HG03439 (cell line): Measurements from ENCODE around the gene CCDC149.

Experiments used
- ATAC-seq: cut with Tn5 transposase; IDR thresholded peaks from one replicate; pipeline ENCODE4 v1.9.1; 2021; ENCODE audit warnings: mild to moderate bottlenecking, moderate library complexity; ENCODE audit not compliant: unreplicated experiment

Gene CCDC149

DNA sequence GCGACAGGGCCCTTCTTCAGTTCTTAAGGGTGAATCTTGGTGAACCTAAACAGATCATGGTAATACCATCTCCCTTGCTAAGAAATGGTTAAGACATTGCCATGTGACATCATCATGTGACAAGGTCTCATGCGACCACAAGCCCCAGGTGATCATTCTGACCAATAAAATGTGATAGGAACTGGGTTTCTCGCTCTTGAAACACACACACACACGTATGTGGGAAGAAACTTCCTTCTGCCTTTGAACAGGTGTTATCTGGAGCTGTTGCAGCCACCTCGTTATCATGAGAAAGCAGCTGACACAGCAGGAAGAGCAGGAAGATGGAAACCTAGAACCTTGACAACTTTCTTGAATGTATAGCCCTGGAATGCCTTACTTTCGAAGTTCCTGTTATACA lies 107.3 kb downstream of the CCDC149 start:
- no peak for ATAC-seq

DNA sequence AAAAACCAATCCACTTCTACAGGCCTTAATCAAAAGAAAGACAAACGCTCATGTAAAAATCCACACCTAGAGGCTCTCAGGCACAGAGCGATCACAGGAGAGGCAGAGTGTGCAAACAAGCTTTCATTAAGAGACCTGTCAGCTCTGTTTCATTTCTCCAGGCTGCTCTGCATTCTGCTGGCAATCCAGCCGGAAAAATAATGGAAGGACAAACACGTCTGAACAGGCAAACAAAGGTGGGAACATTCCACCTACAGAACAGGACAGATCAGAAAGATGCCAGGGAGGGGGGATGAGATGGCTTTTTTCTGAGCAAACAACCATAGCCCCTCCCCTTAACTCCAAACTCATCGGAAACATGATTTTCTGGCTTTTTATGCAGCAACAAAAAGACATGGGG lies 107.8 kb downstream of the CCDC149 start:
- ATAC-seq: no peak

DNA sequence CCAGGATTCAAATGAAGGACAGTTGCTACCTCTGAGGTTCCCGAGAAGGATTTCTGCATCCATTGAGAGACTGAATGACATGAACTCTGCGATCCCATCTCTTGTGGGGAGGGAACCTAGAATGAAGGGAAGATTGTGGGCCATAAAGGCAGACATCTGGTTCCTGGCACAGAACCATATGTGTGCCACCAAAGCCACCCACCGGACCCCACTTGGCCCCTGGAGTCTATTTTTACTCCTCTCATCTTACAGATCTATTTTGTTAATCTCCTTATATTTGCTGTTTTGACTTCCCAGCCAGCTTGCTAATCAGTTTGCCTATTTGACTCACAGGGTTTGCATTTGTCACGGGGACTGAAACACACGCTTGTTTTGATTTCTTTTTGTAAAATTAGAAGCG lies 110.2 kb downstream of the CCDC149 start:
- no peak for ATAC-seq

DNA sequence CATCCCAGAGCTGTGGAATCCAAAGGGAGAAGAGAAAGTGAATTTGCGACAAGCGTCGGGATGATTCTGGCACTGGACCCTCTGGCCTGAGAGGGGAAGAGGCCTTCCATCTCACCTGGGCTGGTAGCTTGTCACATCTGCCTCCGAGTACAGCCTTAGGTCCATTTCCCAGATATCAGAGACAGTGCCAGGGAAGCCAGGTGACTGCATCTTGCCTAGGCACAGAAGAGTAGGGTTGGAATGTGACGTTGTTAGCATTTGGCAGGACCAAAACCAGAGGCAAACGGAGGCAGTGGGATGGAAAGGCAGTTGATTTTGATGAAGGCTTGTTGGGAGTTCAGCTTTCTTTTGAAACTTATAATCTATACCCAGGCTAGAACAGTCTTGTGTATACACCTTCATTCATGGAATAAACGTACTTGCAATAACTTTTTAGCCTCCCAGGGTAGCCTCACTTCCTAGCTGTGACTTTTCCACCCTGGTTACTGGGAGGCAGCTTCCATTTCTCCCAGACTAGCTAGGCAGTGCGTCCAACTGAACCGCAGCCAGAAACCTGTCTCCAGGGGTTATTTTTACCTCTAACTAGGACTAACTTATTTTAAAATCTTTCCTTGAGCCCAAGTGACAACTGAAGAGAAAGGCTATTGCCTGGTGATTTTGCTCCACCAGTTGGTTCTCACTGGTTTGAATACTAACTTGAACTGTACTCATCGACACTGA lies 111.5 kb downstream of the CCDC149 start:
- no peak for ATAC-seq

DNA sequence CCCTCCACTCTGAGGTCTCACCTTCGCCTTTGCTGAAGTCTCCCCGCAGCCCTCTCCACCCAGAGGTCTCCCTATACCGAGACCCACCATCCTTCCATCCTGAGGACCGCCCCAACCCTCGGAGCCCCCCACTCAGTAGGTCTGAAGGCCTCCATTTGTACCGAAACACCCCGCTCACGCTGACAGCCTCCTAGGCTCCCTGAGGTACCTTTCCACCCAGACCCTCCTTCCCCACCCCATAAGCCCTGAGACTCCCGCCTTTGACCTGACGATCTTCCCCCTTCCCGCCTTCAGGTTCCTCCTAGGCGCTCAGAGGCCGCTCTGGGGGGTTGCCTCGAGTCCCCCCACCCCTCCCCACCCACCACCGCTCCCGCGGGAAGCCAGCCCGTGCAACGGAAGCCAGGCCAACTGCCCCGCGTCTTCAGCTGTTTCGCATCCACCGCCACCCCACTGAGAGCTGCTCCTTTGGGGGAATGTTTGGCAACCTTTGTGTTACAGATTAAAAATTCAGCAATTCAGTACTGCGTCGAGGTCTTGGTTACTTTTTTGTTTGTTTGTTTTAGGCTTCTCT lies 112.4 kb downstream of the CCDC149 start:
- no peak for ATAC-seq

DNA sequence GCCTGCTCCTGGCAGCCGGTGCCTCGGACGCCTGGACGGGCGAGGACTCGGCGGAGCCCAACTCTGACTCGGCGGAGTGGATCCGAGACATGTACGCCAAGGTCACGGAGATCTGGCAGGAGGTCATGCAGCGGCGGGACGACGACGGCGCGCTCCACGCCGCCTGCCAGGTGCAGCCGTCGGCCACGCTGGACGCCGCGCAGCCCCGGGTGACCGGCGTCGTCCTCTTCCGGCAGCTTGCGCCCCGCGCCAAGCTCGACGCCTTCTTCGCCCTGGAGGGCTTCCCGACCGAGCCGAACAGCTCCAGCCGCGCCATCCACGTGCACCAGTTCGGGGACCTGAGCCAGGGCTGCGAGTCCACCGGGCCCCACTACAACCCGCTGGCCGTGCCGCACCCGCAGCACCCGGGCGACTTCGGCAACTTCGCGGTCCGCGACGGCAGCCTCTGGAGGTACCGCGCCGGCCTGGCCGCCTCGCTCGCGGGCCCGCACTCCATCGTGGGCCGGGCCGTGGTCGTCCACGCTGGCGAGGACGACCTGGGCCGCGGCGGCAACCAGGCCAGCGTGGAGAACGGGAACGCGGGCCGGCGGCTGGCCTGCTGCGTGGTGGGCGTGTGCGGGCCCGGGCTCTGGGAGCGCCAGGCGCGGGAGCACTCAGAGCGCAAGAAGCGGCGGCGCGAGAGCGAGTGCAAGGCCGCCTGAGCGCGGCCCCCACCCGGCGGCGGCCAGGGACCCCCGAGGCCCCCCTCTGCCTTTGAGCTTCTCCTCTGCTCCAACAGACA lies 113.1 kb downstream of the CCDC149 start:
- no peak for ATAC-seq

DNA sequence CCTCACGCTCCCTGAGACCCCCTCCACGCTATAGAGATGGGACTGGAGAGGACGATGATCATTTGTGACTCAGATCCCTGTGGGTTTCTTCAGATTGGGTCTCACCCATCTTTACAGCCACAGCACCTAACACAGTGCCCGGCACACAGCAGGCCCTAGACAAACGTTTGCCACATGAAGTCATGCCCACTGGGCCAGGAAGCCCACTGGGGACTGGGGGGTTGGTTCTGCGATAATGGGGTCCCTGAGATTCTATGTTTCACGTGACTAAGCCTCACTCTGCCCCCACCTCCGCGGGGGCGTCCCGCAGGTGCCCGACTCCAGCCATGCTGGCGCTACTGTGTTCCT lies 113.7 kb downstream of the CCDC149 start:
- no peak for ATAC-seq

DNA sequence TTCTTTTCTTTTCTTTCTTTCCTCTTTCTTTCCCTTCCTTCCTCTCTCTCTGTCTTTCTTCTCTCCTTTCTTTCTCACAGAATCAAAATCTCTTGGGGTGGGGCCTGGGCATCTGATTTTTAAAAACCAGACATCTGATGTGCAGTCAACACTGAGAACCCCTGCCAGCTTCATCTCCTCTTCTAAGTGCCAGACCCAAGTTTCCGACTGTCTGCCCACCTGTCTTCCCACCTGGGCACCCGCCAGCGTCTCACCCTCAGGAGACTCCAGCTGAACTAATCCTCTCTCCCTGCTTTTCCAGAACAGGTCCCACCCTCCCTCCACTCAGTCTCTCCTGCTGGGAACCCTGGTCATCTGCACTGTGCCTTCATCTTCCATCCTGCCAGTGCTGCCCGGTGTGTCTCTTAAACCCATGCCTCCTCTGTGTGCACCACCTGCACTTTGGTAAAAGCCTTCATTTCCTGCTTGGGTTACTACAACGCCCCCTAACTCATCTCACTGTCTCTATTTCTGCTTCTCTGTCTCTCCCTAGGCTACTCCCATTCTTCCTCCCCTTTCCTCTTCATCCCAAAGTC lies 114.7 kb downstream of the CCDC149 start:
- no peak for ATAC-seq

DNA sequence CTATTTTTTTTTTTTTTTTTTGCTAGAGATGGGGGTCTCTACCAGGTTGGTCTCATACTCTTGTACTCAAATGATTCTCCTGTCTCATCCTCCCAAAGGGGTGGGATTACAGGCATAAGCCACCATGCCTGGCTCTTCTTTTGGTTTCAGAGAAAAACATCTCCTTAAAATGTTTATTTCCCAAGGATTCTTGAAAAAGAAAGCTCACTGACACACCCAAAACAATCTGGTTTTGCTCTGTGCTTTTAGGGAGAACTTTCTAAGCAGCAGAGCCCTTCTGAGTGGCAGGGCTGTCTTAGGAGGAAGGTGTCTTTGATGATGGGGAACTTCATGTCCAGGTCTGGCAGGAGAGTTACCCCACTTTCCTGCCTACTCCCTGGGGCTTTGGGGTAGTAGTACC lies 116.2 kb downstream of the CCDC149 start:
- ATAC-seq: no peak

DNA sequence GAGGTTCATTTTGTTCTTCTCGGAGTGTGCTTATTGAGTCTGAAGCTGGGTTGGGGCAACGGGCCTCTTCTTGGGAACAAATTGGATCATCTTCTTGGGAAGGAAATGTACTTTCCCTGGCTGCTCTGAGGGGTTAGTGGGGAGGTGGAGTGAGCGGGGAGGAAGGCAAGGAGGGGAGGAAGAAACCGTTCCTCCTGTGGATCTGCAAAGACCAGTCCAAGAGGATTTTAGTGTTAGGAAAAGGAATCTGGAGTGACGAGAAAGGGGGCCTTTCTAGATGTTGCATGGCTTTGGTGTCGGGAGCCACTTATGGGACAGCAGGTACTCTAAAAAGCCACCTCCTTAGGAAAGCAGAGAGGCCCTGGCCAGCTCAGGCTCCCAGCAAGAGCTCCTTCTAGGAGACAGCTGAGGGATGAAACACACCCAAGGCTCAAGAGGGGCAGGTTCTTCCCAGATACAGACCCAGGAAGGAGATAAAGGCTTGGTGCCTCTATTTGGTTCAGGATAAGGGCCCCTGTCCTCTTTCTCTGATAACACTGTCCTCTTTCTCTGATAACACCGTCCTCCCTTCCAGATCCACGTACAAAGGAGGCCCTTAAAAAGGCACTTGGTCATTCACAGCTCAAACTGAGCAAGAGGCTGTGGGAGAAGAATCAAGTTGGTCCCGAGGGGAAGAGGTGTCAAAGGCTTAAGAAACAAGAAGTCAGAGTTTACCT lies 117.0 kb downstream of the CCDC149 start:
- no peak for ATAC-seq

DNA sequence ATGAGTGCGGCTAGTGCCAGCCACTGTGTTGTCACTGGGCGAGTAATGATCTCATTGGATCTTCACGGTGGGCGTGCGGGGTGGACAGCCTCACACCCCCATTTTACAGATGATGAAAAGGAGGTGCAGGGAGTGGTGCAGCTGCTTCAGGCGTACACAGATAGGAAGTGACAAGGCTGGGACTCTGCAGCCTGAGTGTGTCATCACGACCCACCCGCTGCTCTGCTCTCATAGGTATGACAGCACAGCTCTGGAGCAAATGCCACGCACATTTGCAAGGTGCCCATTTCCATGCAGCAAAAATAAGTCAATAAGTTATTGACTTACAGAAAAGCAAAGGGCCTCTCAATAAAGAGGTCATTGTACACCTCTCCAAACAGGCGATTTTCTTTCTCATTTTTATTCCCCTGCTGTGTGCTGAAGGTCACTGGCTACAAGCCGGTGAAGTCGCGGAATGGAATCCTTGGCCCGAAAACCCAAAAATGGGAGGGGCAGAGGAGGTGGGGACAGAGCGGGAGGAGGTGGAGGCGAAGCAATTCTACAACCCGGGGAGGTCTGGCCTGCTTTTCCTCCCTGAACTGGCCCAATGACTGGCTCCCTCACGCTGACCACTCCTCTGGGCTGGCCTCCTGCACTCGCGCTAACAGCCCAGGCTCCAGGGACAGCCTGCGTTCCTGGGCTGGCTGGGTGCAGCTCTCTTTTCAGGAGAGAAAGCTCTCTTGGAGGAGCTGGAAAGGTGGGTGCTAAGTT lies 117.8 kb downstream of the CCDC149 start, which contains the start of gene SOD3:
Gene SOD3, plus strand, starts transcription at position 658 of the 750 bp plus-strand sequence. CDS start 3,949 bp downstream, outside the sequence.
- no peak for ATAC-seq

DNA sequence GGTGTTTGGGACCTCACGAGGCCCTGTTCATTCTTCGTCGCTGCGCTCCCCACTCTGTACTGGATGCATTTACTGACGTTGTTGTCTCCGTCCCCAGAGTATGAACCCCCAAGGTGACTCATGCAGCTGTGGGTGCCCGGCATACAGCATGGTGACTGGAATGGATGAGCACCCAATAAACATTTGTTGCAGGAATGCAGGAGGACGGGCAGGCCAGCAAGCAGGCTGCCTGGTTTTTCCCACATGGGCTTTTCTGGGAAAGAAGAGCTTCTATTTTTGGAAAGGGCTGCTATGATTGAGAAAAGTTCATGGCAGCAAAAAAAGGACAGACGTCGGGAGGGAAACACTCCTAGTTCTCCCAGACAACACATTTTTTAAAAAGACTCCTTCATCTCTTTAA lies 118.4 kb downstream of the CCDC149 start:
- ATAC-seq: no peak

DNA sequence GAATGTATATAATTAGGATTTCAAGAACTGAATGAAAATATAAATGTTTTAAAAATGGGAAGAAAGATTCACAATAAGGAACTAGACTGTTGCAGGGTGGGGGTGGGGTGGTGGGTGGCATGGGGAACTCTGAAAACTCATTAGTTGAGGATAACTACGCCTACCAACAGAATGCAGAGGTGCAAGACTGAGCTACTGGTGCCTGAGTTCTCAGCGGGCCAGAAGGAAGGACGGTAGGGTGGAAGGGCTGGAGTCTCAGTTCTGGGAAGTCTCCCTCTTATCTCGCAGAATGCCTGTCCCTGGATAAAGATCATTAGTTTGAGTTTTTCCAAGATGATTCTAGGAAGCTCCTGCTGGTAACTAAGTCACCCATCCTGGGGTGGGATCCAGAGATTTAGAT lies 118.8 kb downstream of the CCDC149 start:
- ATAC-seq: no peak

DNA sequence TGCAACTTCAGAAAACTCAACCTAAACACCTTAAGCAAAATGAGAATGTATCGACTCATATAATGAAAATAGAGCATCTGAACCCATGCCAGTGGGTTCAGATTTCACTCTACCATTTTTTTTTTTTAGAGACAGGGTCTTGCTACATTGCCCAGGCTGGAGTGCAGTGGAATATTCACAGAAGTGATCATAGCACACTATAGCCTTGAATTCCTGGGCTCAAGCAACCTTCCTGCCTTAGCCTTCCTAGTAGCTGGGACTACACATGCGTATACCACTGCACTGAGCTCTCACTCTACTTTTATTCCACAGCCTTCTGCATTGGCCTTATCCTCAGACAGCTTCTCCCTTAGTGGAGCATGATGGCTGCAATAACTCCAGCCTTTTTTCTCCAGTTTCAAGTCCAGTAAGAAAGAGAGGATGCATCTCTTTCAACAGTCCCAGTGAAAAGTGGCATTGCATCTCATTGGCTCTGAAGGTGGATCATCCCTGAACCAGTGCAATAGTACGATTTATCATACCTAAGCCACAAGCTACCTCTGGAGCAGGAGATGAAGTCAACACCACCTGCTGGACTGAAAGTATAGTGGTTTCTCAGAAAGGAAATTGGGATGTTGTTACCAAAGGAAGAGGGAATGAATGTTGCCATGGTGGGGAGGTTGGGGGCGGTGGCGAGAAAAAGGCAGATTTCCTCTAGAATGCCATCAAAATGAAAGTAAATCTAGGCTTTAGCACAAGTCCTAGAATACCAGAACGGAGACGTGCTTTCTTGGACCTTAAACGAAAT lies 119.4 kb downstream of the CCDC149 start:
- ATAC-seq: no peak

DNA sequence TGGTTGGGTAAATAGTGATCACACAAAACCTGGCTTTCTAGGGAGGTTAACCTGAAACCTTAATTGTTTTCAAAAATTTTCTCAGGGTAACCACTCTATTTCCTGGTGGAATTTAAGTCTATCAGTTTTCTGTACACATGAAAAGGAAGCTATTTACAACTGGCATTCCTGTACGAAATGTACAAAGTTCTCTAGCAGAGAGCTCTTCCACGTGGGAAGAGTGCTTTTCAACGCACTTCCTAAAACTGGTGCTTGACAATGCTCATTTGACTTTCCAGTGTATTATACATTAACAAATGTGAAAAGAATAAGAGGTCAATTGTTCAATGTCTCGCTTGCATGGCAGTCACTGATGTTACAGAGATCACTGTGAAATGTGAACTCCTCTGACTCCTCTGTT lies 120.3 kb downstream of the CCDC149 start:
- no peak for ATAC-seq

DNA sequence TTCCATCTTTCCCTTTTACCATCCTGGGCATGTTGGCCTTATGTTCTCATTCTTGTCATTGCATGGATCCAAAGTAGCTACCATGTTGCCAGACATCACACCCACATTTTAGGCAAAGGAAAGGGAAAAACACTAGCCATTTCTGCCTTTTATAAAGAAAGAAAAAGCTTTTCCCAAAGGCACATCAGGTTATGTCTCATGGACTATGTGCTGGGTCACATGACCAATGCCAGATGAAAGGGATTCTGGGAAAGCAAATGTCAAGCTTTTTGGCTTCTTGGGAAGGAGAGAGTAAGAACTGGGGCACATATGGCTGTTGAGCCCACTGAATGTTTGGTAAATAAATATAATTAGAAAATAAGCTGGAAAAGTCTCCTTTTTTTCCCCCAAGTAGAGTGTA lies 121.8 kb downstream of the CCDC149 start:
- ATAC-seq: no peak

DNA sequence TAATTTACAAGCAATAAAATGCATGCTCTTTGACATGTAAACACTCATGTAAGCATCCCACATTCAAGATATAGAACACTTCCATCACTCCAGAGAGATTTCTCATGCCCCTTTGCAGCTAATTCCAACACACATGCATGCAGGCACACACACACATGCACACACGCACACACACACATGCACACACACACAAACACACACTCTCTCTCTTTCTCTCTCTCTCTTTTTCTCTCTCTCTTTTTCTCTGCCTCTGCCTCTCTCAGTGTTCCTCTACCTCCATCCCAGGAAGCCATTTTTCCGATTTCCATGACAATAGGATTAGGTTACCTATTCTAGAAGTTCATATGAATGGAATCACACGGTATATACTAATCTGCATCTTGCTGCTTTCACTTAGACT lies 129.3 kb downstream of the CCDC149 start:
- ATAC-seq: no peak

DNA sequence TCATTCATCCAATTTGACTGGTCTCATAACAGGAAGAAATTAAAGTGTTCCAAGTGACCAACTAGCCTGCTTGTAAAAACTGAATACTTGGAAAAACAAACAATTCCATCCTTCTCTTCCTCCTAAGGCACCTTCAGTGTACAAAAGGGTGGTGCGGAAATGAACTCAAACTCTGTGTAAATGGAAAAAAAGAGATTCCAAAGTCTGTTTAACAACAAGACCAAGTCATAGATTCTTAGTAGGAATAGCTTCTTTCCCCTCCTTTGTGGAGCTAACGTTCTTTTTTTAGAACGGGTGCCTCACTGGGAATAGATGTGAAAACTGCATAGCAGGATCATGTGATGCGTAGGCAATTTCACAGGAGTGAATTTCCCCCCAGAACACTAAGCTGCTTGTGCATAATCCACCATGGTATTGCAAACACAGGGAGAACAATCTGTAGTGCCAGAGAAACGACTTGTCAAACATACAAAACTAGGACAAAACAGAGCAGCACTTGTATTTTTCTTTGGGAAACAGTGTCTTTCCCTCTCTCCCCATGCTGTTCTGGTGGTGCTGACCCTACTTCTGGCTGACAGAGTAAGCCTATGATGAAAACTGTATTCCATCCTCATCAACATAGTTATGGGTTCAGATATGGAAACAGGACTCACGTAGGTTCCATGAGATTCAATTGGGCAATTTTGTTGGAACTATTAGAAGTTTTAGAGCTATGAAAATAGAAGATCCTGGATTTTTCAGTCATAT lies 130.7 kb downstream of the CCDC149 start:
- ATAC-seq: no peak

DNA sequence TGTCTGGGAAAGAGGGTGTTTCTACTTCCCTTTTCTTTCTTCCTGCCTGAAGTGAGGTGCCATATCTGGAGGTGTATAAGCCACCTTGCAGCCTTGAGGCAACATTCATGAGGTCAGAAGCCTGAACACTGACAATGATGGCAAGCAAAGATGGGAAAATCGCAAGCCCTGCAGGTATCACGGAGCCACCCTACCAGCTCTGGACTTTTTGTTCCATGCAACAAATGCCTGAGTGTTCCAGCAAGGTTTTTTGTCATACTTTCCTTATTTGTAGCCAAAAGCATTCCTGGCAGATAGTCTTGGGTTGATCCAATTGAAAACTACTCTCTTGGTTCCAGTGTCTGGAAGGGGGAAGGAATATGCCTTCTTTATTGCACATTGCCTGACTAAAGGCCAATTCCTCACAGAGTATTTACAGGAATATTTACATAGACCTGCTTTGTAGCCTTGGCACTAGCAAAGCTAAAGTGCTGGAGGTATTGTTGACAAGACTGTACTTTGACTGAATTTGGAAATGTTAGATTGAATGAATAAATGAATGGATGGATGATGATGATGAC lies 131.8 kb downstream of the CCDC149 start:
- ATAC-seq: no peak
